SH-SY5Y (cell line): Measurements from ENCODE around the gene COLQ.

Source experiments
- GATA2 ChIP-seq: IDR thresholded peaks from 2 replicates; pipeline ENCODE4 v1.6.1; 2011; ENCODE audit warnings: mild to moderate bottlenecking, low read depth, low read length
- GATA3 ChIP-seq: IDR thresholded peaks from 2 replicates; pipeline ENCODE4 v1.6.1; 2011; ENCODE audit warnings: low read depth, mild to moderate bottlenecking, low read length, moderate library complexity

- TF ChIP-seq GATA2 (no peak), GATA3 (no peak)
Measured at GRCh38 chr3:15497964-15498363, 23.5 kb downstream of the COLQ start.
